ENCODE results near the gene KANSL1L.

The KANSL1L gene, protein sequence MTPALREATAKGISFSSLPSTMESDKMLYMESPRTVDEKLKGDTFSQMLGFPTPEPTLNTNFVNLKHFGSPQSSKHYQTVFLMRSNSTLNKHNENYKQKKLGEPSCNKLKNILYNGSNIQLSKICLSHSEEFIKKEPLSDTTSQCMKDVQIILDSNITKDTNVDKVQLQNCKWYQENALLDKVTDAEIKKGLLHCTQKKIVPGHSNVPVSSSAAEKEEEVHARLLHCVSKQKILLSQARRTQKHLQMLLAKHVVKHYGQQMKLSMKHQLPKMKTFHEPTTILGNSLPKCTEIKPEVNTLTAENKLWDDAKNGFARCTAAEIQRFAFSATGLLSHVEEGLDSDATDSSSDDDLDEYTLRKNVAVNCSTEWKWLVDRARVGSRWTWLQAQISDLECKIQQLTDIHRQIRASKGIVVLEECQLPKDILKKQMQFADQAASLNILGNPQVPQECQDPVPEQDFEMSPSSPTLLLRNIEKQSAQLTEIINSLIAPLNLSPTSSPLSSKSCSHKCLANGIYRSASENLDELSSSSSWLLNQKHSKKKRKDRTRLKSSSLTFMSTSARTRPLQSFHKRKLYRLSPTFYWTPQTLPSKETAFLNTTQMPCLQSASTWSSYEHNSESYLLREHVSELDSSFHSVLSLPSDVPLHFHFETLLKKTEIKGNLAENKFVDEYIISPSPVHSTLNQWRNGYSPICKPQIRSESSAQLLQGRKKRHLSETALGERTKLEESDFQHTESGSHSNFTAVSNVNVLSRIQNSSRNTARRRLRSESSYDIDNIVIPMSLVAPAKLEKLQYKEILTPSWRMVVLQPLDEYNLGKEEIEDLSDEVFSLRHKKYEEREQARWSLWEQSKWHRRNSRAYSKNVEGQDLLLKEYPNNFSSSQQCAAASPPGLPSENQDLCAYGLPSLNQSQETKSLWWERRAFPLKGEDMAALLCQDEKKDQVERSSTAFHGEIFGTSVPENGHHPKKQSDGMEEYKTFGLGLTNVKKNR

DNA sequence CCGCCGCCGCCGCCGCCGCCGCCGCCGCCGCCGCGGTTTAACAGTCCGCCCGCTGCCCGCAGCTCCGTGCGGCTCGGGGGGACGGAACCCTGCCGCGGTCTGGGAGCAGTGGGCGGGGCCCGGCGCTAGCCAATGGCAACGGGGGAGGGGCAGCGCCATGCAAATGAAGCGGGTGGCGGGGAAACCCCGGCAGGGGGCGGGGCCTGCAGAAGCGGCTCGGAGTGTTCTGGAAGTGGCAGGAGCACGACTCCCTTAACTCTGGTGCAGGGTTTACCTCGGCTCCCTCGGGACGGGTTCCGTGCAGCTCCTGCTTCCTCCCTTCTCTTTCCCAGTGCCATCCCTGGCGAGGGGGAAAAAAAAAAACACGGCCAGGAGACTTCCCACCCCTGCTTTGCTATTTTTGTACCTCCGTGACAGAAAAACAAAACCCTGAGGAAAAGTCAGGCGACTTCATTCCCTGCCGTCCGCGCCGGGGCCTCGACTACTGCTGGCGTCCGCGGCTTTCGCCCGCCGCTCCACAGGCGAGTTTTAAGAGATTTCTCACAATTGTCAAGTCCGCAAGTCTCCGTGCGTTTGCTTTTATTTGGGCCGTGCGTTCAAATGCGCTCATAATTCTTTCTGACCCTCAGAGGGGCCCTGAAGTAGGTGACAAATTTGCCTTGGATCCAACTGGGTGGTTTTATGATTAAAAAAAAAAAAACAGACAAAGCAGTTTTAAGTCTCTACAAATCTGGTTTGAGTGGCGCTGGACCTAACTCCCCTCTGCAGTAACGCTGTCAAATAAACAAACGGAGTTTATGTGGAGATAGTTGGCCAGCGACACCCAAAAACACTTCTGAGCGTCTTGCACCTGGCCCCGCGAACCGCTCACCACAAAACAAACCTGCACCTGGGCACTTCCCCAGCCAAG, at the start of gene KANSL1L:
Gene KANSL1L, minus strand, starts transcription at position 101 of the 910 bp plus-strand sequence. CDS start 16,827 bp downstream, outside the sequence.
- no peaks in the 10 kb centered on the region for H3K9me3 ChIP-seq (ENCODE audit: insufficient read depth, low read depth, low read length)
- H3K36me3 ChIP-seq (ENCODE audit: insufficient read depth, low read depth, low read length) = no peaks in the 10 kb centered on the region
- H3K4me1 ChIP-seq (ENCODE audit: insufficient read depth, low read length) = peaks cover 17% of the 10 kb centered on the region; the same call in 1 of the 2 replicates
- peak within 1 kb of the TSS; percentile 86 for H3K9ac ChIP-seq (ENCODE audit: low read depth, low read length)
- H3K27me3 ChIP-seq (ENCODE audit: insufficient read depth, low read length) = no peaks in the 10 kb centered on the region
- H3K4me3 ChIP-seq (ENCODE audit: low read length) = peak within 1 kb of the TSS; percentile 99
- peak within 1 kb of the TSS; percentile 16 for H3K27ac ChIP-seq (ENCODE audit: low read length)

DNA sequence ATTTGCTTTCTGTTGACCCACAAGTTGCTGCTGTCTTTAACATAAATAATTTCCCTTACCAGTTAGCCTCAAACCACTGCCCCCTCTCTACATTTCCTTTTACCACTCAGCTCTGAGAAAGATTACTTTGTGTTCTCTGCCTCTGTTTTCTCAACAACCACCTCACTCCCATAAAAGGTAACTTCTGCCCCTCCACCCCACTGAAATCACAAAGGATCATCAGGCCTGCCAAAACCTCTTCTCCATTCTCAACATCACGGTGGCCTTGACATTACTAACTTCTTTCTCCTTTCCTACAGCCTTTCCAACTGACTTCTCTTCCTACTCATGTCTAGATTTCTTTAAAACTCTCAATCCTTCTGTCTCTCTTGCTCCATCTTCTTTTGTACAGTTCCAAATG, 43.9 kb upstream of the KANSL1L start:
- Histone ChIP-seq H3K4me1 (ENCODE audit: insufficient read depth, low read length) (peaks cover 3% of the 10 kb centered on the region; the same call in 1 of the 2 replicates), H3K27ac (ENCODE audit: low read length) (no peak overlapping the region), H3K9me3 (ENCODE audit: insufficient read depth, low read depth, low read length) (no peaks in the 10 kb centered on the region), H3K36me3 (ENCODE audit: insufficient read depth, low read depth, low read length) (no peaks in the 10 kb centered on the region), H3K27me3 (ENCODE audit: insufficient read depth, low read length) (no peaks in the 10 kb centered on the region), H3K4me3 (ENCODE audit: low read length) (no peak overlapping the region), H3K9ac (ENCODE audit: low read depth, low read length) (no peak overlapping the region)

DNA sequence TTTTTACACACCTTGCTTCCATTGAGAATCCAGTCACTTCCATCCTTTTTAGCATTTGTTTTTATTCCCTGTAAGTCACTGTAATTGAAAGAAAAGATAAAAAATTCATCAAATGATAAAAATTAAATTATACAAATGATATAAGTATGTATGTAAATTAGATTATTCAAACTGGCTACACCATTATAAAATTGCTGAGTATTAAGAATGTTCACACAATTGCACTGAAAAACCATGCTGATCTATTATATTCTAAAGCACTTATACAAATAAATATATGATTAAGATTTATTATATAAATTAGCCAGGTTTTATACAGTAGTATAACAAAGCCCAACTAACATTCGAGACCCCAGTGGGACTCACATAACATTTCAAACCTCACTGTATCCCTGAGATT, 39.0 kb upstream of the KANSL1L start:
- no peak overlapping the region for H3K4me3 ChIP-seq (ENCODE audit: low read length)
- H3K36me3 ChIP-seq (ENCODE audit: insufficient read depth, low read depth, low read length) = no peaks in the 10 kb centered on the region
- H3K27me3 ChIP-seq (ENCODE audit: insufficient read depth, low read length) = no peaks in the 10 kb centered on the region
- H3K4me1 ChIP-seq (ENCODE audit: insufficient read depth, low read length) = peaks cover 1% of the 10 kb centered on the region; the same call in 1 of the 2 replicates
- no peak overlapping the region for H3K27ac ChIP-seq (ENCODE audit: low read length)
- H3K9ac ChIP-seq (ENCODE audit: low read depth, low read length) = no peak overlapping the region
- H3K9me3 ChIP-seq (ENCODE audit: insufficient read depth, low read depth, low read length) = no peaks in the 10 kb centered on the region

DNA sequence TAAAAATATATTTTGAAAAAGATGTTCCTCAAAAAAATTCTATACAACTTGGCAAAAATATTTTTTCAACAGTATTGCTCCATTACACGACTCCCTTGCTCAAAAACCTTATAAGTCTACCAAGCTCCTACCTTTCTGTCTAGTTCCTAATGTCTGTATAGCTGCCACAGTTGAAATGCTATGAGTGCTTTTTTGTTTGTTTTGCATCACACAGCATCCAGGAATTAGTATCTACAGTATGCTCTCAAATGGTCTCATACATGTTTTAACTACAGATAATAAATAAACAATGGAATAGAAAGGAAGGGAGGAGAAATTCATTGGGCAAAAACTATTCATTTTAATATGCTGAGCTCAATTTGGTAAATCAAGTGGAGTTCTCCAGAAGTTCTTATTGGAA, 36.7 kb upstream of the KANSL1L start:
- Histone ChIP-seq H3K4me3 (ENCODE audit: low read length) (no peak overlapping the region), H3K4me1 (ENCODE audit: insufficient read depth, low read length) (no peaks in the 10 kb centered on the region), H3K9ac (ENCODE audit: low read depth, low read length) (no peak overlapping the region), H3K36me3 (ENCODE audit: insufficient read depth, low read depth, low read length) (no peaks in the 10 kb centered on the region), H3K27ac (ENCODE audit: low read length) (no peak overlapping the region), H3K9me3 (ENCODE audit: insufficient read depth, low read depth, low read length) (no peaks in the 10 kb centered on the region), H3K27me3 (ENCODE audit: insufficient read depth, low read length) (no peaks in the 10 kb centered on the region)

DNA sequence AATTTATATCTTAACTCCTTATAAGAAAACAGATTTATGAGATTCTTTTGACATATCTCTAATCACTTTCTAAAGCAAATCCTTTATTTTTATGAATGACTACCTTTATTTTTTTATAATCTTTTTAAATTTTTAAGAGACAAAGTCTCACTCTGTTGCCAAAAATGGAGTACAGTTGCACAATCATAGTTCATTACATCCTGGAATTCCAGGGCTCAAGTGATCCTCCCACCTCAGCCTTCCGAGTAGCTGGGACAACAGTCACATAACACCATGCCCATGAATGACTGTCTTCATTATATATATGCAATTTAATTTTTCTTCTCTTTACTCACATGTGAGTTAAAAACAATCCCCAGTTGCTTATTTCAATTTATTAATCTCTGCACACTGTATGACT, 32.3 kb upstream of the KANSL1L start:
- Histone ChIP-seq H3K9me3 (ENCODE audit: insufficient read depth, low read depth, low read length) (no peaks in the 10 kb centered on the region), H3K4me3 (ENCODE audit: low read length) (no peak overlapping the region), H3K27me3 (ENCODE audit: insufficient read depth, low read length) (no peaks in the 10 kb centered on the region), H3K27ac (ENCODE audit: low read length) (no peak overlapping the region), H3K9ac (ENCODE audit: low read depth, low read length) (no peak overlapping the region), H3K36me3 (ENCODE audit: insufficient read depth, low read depth, low read length) (no peaks in the 10 kb centered on the region), H3K4me1 (ENCODE audit: insufficient read depth, low read length) (no peaks in the 10 kb centered on the region)

DNA sequence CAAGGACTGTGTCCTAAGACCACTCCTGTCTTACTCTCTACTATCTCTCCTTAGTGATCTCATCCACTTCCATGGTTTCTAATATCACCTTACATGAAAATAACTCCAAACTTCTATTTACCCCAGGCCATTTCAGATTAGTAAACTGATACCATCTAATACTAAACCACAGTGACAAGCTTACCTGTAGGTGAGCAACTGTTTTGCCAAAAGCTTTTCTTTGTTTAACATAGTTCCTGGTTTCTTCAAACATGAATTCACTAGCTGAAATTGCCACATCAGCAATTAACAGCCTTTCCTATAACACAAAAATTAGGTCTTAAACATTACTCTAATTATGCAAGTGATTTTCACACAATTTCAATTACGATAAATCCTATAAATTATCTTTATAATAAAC, 31.9 kb upstream of the KANSL1L start:
- H3K9ac ChIP-seq (ENCODE audit: low read depth, low read length) = no peak overlapping the region
- no peak overlapping the region for H3K4me3 ChIP-seq (ENCODE audit: low read length)
- no peaks in the 10 kb centered on the region for H3K4me1 ChIP-seq (ENCODE audit: insufficient read depth, low read length)
- no peak overlapping the region for H3K27ac ChIP-seq (ENCODE audit: low read length)
- no peaks in the 10 kb centered on the region for H3K36me3 ChIP-seq (ENCODE audit: insufficient read depth, low read depth, low read length)
- H3K9me3 ChIP-seq (ENCODE audit: insufficient read depth, low read depth, low read length) = no peaks in the 10 kb centered on the region
- H3K27me3 ChIP-seq (ENCODE audit: insufficient read depth, low read length) = no peaks in the 10 kb centered on the region

DNA sequence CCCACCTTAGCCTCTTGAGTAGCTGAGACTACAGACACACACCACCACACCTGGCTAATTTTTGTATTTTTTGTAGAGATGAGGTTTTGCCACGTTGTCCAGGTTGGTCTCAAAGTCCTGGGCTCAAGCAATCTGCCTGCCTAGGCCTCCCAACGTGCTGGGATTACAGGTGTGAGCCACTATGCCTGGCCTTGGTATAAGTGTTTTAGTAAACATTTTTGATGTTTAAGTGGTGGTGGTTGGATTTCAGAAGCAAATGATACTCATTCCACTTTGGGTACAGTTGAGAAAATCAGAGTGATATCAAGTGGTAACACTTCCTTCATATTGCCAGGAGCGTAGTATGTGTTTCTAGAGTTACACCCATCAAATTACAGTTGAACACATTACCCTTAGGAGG, 28.6 kb upstream of the KANSL1L start:
- no peak overlapping the region for H3K9ac ChIP-seq (ENCODE audit: low read depth, low read length)
- H3K4me1 ChIP-seq (ENCODE audit: insufficient read depth, low read length) = no peaks in the 10 kb centered on the region
- no peaks in the 10 kb centered on the region for H3K9me3 ChIP-seq (ENCODE audit: insufficient read depth, low read depth, low read length)
- no peak overlapping the region for H3K4me3 ChIP-seq (ENCODE audit: low read length)
- no peaks in the 10 kb centered on the region for H3K27me3 ChIP-seq (ENCODE audit: insufficient read depth, low read length)
- no peak overlapping the region for H3K27ac ChIP-seq (ENCODE audit: low read length)
- H3K36me3 ChIP-seq (ENCODE audit: insufficient read depth, low read depth, low read length) = no peaks in the 10 kb centered on the region

DNA sequence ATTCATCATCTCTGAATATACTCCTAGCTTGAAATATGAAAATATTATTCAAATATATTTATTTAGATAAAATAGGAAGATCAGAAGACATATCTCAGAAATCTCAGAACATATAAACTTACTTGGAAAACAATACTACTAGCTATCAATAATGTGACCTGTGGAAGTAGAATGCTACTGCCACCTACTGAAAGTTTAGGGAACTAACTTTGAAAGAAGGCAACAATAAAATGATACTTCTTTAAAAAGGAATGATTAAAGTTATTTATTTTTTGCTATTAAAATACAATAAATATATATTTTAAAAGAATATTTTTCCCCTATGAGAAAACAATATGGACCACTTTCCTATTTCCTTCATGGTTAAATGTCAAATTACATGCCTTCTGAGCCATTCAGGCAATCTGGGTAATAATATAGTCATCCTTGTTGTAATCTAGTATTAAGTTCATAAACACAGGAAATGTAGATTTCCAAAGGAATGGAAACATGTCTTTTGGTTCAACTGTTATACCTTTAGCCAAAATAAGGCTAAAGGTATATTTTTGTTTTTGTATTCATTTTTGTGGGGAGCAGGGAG, 28.1 kb upstream of the KANSL1L start:
- H3K36me3 ChIP-seq (ENCODE audit: insufficient read depth, low read depth, low read length) = no peaks in the 10 kb centered on the region
- H3K27ac ChIP-seq (ENCODE audit: low read length) = no peak overlapping the region
- no peak overlapping the region for H3K9ac ChIP-seq (ENCODE audit: low read depth, low read length)
- H3K4me1 ChIP-seq (ENCODE audit: insufficient read depth, low read length) = no peaks in the 10 kb centered on the region
- H3K4me3 ChIP-seq (ENCODE audit: low read length) = no peak overlapping the region
- H3K9me3 ChIP-seq (ENCODE audit: insufficient read depth, low read depth, low read length) = no peaks in the 10 kb centered on the region
- no peaks in the 10 kb centered on the region for H3K27me3 ChIP-seq (ENCODE audit: insufficient read depth, low read length)

DNA sequence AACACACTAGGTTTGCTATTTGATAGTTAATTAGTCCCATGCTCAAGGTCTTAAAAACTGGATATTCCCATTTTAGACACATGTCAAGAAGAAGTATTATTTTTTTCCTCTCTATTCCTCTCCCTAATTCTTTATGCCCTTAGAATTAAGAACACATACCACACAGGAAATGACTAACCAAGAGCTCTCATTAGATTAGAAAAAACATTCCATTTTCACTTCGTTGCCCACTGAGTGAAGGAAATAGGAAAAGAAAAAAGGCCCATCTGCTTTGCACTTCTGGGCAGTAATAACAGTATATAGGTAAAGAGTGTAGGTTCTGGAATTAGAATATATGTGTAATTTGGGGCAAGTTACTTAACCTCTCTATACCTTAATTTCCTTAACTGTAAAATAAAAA, 27.1 kb upstream of the KANSL1L start:
- no peaks in the 10 kb centered on the region for H3K9me3 ChIP-seq (ENCODE audit: insufficient read depth, low read depth, low read length)

DNA sequence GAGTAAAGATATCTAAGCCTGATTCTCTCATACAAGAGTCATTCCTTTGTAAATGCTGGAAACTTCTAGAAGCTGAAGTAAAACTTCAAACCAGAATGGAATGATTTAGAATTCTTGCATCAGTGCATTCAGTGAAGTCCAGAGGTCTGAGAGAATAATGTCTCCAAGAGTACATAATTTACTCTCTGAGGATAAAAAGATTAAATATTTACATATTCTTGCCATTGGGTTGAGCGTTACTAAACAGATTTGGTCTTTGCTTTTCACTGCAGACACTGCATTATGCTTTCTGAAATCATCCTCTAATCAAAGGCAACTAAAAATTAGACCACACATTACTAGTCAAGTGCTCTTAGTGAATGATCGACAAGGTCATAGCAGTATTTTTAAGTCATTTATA, 26.5 kb upstream of the KANSL1L start:
- no peaks in the 10 kb centered on the region for H3K4me1 ChIP-seq (ENCODE audit: insufficient read depth, low read length)
- no peak overlapping the region for H3K27ac ChIP-seq (ENCODE audit: low read length)
- H3K9ac ChIP-seq (ENCODE audit: low read depth, low read length) = no peak overlapping the region
- no peaks in the 10 kb centered on the region for H3K36me3 ChIP-seq (ENCODE audit: insufficient read depth, low read depth, low read length)
- H3K4me3 ChIP-seq (ENCODE audit: low read length) = no peak overlapping the region
- no peaks in the 10 kb centered on the region for H3K27me3 ChIP-seq (ENCODE audit: insufficient read depth, low read length)
- H3K9me3 ChIP-seq (ENCODE audit: insufficient read depth, low read depth, low read length) = no peaks in the 10 kb centered on the region

More for the DNA sequence above, 27.1 kb upstream of the KANSL1L start:
- H3K4me1 ChIP-seq (ENCODE audit: insufficient read depth, low read length) = no peaks in the 10 kb centered on the region
- H3K4me3 ChIP-seq (ENCODE audit: low read length) = no peak overlapping the region
- H3K36me3 ChIP-seq (ENCODE audit: insufficient read depth, low read depth, low read length) = no peaks in the 10 kb centered on the region
- H3K27ac ChIP-seq (ENCODE audit: low read length) = no peak overlapping the region
- no peaks in the 10 kb centered on the region for H3K27me3 ChIP-seq (ENCODE audit: insufficient read depth, low read length)
- no peak overlapping the region for H3K9ac ChIP-seq (ENCODE audit: low read depth, low read length)
